Esophagus muscularis mucosa (tissue), 4 donors: Measurements from ENCODE around the gene NCEH1. TPM values are rescaled to one million over a fixed set of nuclear protein-coding genes. Genes with fewer than 3 reads are reported as not detected.

ENCODE experiments used
- DNase-seq: peaks from one replicate; pipeline ENCODE4 v3.0.0-alpha.2; 2017; ENCODE audit errors: extremely low spot score
- H3K27ac ChIP-seq, 4 donors: fragments of 200-600 bp; sonication (generic); replicated peaks in 1 of 4; 1 replicate in 3 of 4; 2 replicates in 1 of 4; pipeline ENCODE4 v1.5.1; 2016 to 2019; ENCODE audit warnings: mild to moderate bottlenecking in 1 of 4
- H3K27me3 ChIP-seq, 4 donors: fragments of 200-600 bp; sonication (generic); one replicate each; pipeline versions ENCODE4 v1.5.1 to v1.6.0; 2016 to 2019
- H3K36me3 ChIP-seq, 4 donors: fragments of 200-600 bp; sonication (generic); one replicate each; pipeline ENCODE4 v1.5.1; 2016 to 2019
- H3K4me1 ChIP-seq, 4 donors: fragments of 200-600 bp; sonication (generic); one replicate each; pipeline ENCODE4 v1.5.1; 2016 to 2019
- H3K4me3 ChIP-seq, 4 donors: fragments of 200-600 bp; sonication (generic); 1 replicate in 2 of 4; 2 replicates in 2 of 4; pipeline ENCODE4 v1.5.1; 2016 to 2019; ENCODE audit warnings: mild to moderate bottlenecking in 4 of 4, moderate library complexity in 1 of 4
- H3K9me3 ChIP-seq, 4 donors: fragments of 200-600 bp; sonication (generic); 1 replicate in 3 of 4; 2 replicates in 1 of 4; pipeline ENCODE4 v1.5.1; 2016 to 2019
- CTCF ChIP-seq, 3 experiments: fragments of 200-600 bp in 2 of 3; fragments of 450-650 bp in 1 of 3; sonication (generic) in 2 of 3; IDR thresholded peaks; one replicate each; pipeline ENCODE4 v1.5.1; 2017 to 2019; ENCODE audit warnings: antibody characterized with exemption in 3 of 3, mild to moderate bottlenecking in 2 of 3, moderate library complexity in 1 of 3
- EP300 ChIP-seq: sonication (generic); formaldehyde crosslinking; IDR thresholded peaks from one replicate; pipeline ENCODE4 v1.6.1; 2017; ENCODE audit warnings: antibody characterized with exemption
- POLR2A ChIP-seq: fragments of 450-650 bp; IDR thresholded peaks from one replicate; pipeline ENCODE4 v1.6.1; 2017; ENCODE audit warnings: antibody characterized with exemption, moderate library complexity, mild to moderate bottlenecking, low read depth
- POLR2AphosphoS5 ChIP-seq, 2 donors: sonication (generic); formaldehyde crosslinking; IDR thresholded peaks; one replicate each; pipeline ENCODE4 v1.6.1; 2017; ENCODE audit warnings: antibody characterized with exemption in 2 of 2
- WGBS: methylation state at CpG from one replicate; pipeline ENCODE4 v1.1.5; 2018; 5-methylcytosine and 5-hydroxymethylcytosine counted together
- intact Hi-C: fragments of 100-400 bp; cut with DNase I; formaldehyde crosslinking; loops from one replicate; pipeline ENCODE4 v1.15.1; 2023
- total RNA-seq, 4 donors: library from RNA; depleted of rRNA; stranded (reverse); fragments of >200 nt; gene quantifications; one replicate each; pipeline versions ENCODE4 v1.1.0 to v1.2.1, GENCODE V29; 2016

NCEH1 gene
- total RNA-seq, 4 donors from 2014 or later, result 3.0 to 11.6 (median 3.7) TPM

GRCh38 chr3:172634948-172635347, 75.9 kb downstream of the NCEH1 start:
- TF ChIP-seq EP300 (no peak), POLR2AphosphoS5 (IDR thresholded peaks at IDR 0.05) (peak in 1 of 2 donors; percentile 18)
- peak overlapping the region in 3 of 4 donors; percentile 42 to 71 (median 57) for H3K27ac ChIP-seq

GRCh38 chr3:172630316-172630715, 80.6 kb downstream of the NCEH1 start:
- intact Hi-C loops, result no loop called here
- Histone ChIP-seq H3K27me3 (no peaks in the 10 kb centered on the region), H3K36me3 (peaks cover 0 to 30% (median 3%) of the 10 kb centered on the region in 4 donors), H3K9me3 (no peaks in the 10 kb centered on the region), H3K4me1 (peaks cover 24 to 62% (median 57%) of the 10 kb centered on the region in 4 donors), H3K4me3 (no peak overlapping the region), H3K27ac (peak overlapping the region; percentile 24 to 60 (median 53))
- peak; percentile 90 for DNase-seq
- TF ChIP-seq EP300, result no peak
- no peak for TF ChIP-seq CTCF (IDR thresholded peaks at IDR 0.05)
- TF ChIP-seq POLR2AphosphoS5 (IDR thresholded peaks at IDR 0.05), result no peak
- no peak for TF ChIP-seq POLR2A
- WGBS, result 29% methylated on average over 1 of the region's 1 CpG

More at GRCh38 chr3:172634948-172635347, 75.9 kb downstream of the NCEH1 start:
- H3K9me3 ChIP-seq, result no peaks in the 10 kb centered on the region
- intact Hi-C loops, result no loop called here
- no peak overlapping the region for H3K4me3 ChIP-seq
- H3K4me1 ChIP-seq, result peaks cover 11 to 47% (median 43%) of the 10 kb centered on the region in 4 donors
- peaks cover 0 to 34% (median 6%) of the 10 kb centered on the region in 4 donors for H3K36me3 ChIP-seq
- WGBS, result 58% methylated on average over 3 of the region's 3 CpGs
- no peaks in the 10 kb centered on the region for H3K27me3 ChIP-seq
- DNase-seq, result peak; percentile 47

GRCh38 chr3:172629470-172629869, 81.4 kb downstream of the NCEH1 start:
- 91% methylated on average over 5 of the region's 5 CpGs for WGBS
- Histone ChIP-seq H3K4me3 (no peak overlapping the region), H3K9me3 (no peaks in the 10 kb centered on the region), H3K4me1 (peaks cover 24 to 55% (median 50%) of the 10 kb centered on the region in 4 donors), H3K27ac (peak overlapping the region in 3 of 4 donors; percentile 50 to 60 (median 56)), H3K36me3 (peaks cover 0 to 24% (median 3%) of the 10 kb centered on the region in 4 donors), H3K27me3 (no peaks in the 10 kb centered on the region)
- TF ChIP-seq EP300 (no peak), POLR2AphosphoS5 (IDR thresholded peaks at IDR 0.05) (no peak), POLR2A (no peak), CTCF (IDR thresholded peaks at IDR 0.05) (no peak)
- DNase-seq, result peak; percentile 60
- intact Hi-C loops, result no loop called here

GRCh38 chr3:172627057-172627809, 83.6 kb downstream of the NCEH1 start:
- peaks cover 24 to 62% (median 59%) of the 10 kb centered on the region in 4 donors for H3K4me1 ChIP-seq
- 43% methylated on average over 4 of the region's 5 CpGs for WGBS
- H3K9me3 ChIP-seq, result no peaks in the 10 kb centered on the region
- H3K27ac ChIP-seq, result peak overlapping the region; percentile 11 to 58 (median 26)
- no peak overlapping the region for H3K4me3 ChIP-seq
- TF ChIP-seq POLR2AphosphoS5 (IDR thresholded peaks at IDR 0.05), result no peak
- no peak for TF ChIP-seq POLR2A
- no peak for TF ChIP-seq EP300
- TF ChIP-seq CTCF (IDR thresholded peaks at IDR 0.05), result no peak
- intact Hi-C loops, result no loop called here
- no peaks in the 10 kb centered on the region for H3K27me3 ChIP-seq
- DNase-seq, result no peak
- peaks cover 0 to 5% (median 0%) of the 10 kb centered on the region in 4 donors for H3K36me3 ChIP-seq

GRCh38 chr3:172626021-172626640, 84.7 kb downstream of the NCEH1 start:
- Histone ChIP-seq H3K27me3 (no peaks in the 10 kb centered on the region), H3K4me3 (no peak overlapping the region), H3K36me3 (peaks cover 0 to 5% (median 0%) of the 10 kb centered on the region in 4 donors), H3K27ac (no peak overlapping the region), H3K4me1 (peaks cover 24 to 58% (median 53%) of the 10 kb centered on the region in 4 donors), H3K9me3 (no peaks in the 10 kb centered on the region)
- intact Hi-C loops, result no loop called here
- TF ChIP-seq CTCF (IDR thresholded peaks at IDR 0.05), result no peak
- no peak for TF ChIP-seq POLR2AphosphoS5 (IDR thresholded peaks at IDR 0.05)
- TF ChIP-seq POLR2A, result no peak
- TF ChIP-seq EP300, result no peak
- WGBS, result 57% methylated on average over 3 of the region's 3 CpGs
- no peak for DNase-seq
